ENCODE data around the gene WDR44.

DNA sequence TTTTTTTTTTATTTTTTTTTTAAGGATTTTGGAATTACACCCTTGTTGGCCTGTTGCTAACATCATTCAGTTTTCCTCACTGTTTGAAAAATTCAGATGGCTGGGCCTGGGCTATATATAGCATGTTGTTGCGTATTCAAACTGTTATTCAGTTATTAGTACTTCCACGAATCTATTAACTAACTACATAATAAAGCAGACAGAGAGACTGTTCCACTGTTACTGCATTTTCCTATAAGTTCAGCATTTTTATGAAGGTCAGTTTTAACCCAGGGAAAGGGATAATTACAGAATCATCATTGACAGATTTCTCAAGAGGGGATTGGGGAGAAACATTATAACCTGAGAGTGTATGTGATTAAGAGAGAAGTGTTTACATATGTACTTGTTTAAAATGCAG lies 152.8 kb downstream of the WDR44 start:
- TF ChIP-seq POLR2AphosphoS5 (IDR thresholded peaks at IDR 0.05): no peak
- TF ChIP-seq POLR2A (IDR thresholded peaks at IDR 0.05): no peak
- no peak for TF ChIP-seq CTCF (IDR thresholded peaks at IDR 0.05)
